IPS DF 19.7 (cell line): ENCODE results near the gene MNDA.
"Not testable (repeated sequence)": the region's sequence is repeated elsewhere in the genome, so short reads cannot be mapped to it uniquely, and the experiment has no call there.

Experiments used
- DNase-seq: peaks from one replicate; pipeline ENCODE4 v3.0.0-alpha.2; 2013; ENCODE audit warnings: low read depth, low spot score

The MNDA gene

GRCh38 chr1:158838660-158839059 lies 7.5 kb downstream of the MNDA start:
- DNase-seq = no peak

- DNase-seq = no peak
Observed at GRCh38 chr1:158839566-158839965, 8.4 kb downstream of the MNDA start.

GRCh38 chr1:158840236-158840635 lies 9.1 kb downstream of the MNDA start:
- DNase-seq = no peak

- DNase-seq = peak; percentile 75
Observed at GRCh38 chr1:158864595-158864994, 33.4 kb downstream of the MNDA start.

GRCh38 chr1:158870438-158870837 lies 39.3 kb downstream of the MNDA start:
- DNase-seq = not testable (repeated sequence)

GRCh38 chr1:158873141-158873540 lies 42.0 kb downstream of the MNDA start:
- no peak for DNase-seq

- no peak for DNase-seq
Observed at GRCh38 chr1:158893654-158894053, 62.5 kb downstream of the MNDA start.

- no peak for DNase-seq
Observed at GRCh38 chr1:158898722-158899121, 67.6 kb downstream of the MNDA start.
